GM23338 (cell line): ENCODE measurements around the gene MTHFSD. TPM values are rescaled to one million over a fixed set of nuclear protein-coding genes. Genes with fewer than 3 reads are reported as not detected.

Experiments used
- ATAC-seq: fragments of 200-7000 bp; cut with Tn5 transposase; 3 replicates; pipeline ENCODE4 v1.9.1; 2020
- DNase-seq: peaks from one replicate; pipeline ENCODE4 v3.0.0-alpha.2; 2015; ENCODE audit warnings: low spot score
- H2AFZ ChIP-seq: fragments of 200-600 bp; sonication (generic); 2 replicates; pipeline ENCODE4 v1.8.0; 2016; ENCODE audit warnings: antibody characterized with exemption, mild to moderate bottlenecking, moderate library complexity
- H3F3A ChIP-seq: fragments of 200-600 bp; sonication (generic); replicated peaks from 2 replicates; pipeline ENCODE4 v1.8.0; 2017; ENCODE audit warnings: antibody characterized with exemption, mixed run types, low read depth
- H3K27ac ChIP-seq: fragments of 200-600 bp; sonication (generic); 2 replicates; pipeline ENCODE4 v1.6.1; 2016; ENCODE audit warnings: low read depth
- H3K27me3 ChIP-seq: fragments of 200-600 bp; sonication (generic); 2 replicates; pipeline ENCODE4 v1.8.0; 2016; ENCODE audit warnings: mild to moderate bottlenecking, mixed run types, moderate library complexity; ENCODE audit not compliant: insufficient read depth
- H3K36me3 ChIP-seq: fragments of 200-600 bp; sonication (generic); 2 replicates; pipeline ENCODE4 v1.8.0; 2016; ENCODE audit warnings: mild to moderate bottlenecking; ENCODE audit not compliant: insufficient read depth
- H3K4me1 ChIP-seq: fragments of 200-600 bp; sonication (generic); 2 replicates; pipeline ENCODE4 v1.8.0; 2016; ENCODE audit warnings: mild to moderate bottlenecking, moderate library complexity; ENCODE audit not compliant: insufficient read depth
- H3K4me2 ChIP-seq: fragments of 200-600 bp; sonication (generic); 2 replicates; pipeline ENCODE4 v1.7.1; 2017; ENCODE audit warnings: mixed run types
- H3K4me3 ChIP-seq: fragments of 200-600 bp; sonication (generic); 2 replicates; pipeline ENCODE4 v1.6.1; 2016; ENCODE audit warnings: mixed run types
- H3K79me2 ChIP-seq: fragments of 200-600 bp; sonication (generic); replicated peaks from 2 replicates; pipeline ENCODE4 v1.8.0; 2017; ENCODE audit warnings: mild to moderate bottlenecking; ENCODE audit not compliant: insufficient read depth
- H3K9me2 ChIP-seq: fragments of 200-600 bp; sonication (generic); 2 replicates; pipeline ENCODE4 v1.8.0; 2017; ENCODE audit not compliant: insufficient read depth
- H4K20me1 ChIP-seq: fragments of 200-600 bp; sonication (generic); replicated peaks from 2 replicates; pipeline ENCODE4 v1.8.0; 2017; ENCODE audit warnings: mild to moderate bottlenecking; ENCODE audit not compliant: insufficient read depth
- H3K27ac Mint-ChIP-seq: 2 replicates; pipeline ENCODE4 v1.8.0; 2020; ENCODE audit warnings: inconsistent platforms, mild to moderate bottlenecking, moderate library complexity, mixed read lengths
- H3K27me3 Mint-ChIP-seq: 3 replicates; pipeline ENCODE4 v1.8.0; 2022; ENCODE audit warnings: low read depth, mild to moderate bottlenecking, moderate library complexity, mixed read lengths, inconsistent platforms; ENCODE audit not compliant: insufficient read depth, poor library complexity
- H3K36me3 Mint-ChIP-seq: 3 replicates; pipeline ENCODE4 v1.8.0; 2021; ENCODE audit warnings: low read depth, mild to moderate bottlenecking, inconsistent platforms, moderate library complexity, mixed read lengths
- H3K4me1 Mint-ChIP-seq: 3 replicates; pipeline ENCODE4 v1.8.0; 2020; ENCODE audit warnings: mild to moderate bottlenecking, inconsistent platforms, mixed read lengths
- H3K4me3 Mint-ChIP-seq: 3 replicates; pipeline ENCODE4 v1.8.0; 2021; ENCODE audit warnings: moderate library complexity, mild to moderate bottlenecking, inconsistent platforms, mixed read lengths
- H3K9me3 Mint-ChIP-seq: 3 replicates; pipeline ENCODE4 v1.8.0; 2020; ENCODE audit warnings: moderate library complexity, mild to moderate bottlenecking, inconsistent platforms, mixed read lengths
- EZH2 ChIP-seq: fragments of 200-600 bp; sonication (generic); IDR thresholded peaks from one replicate; pipeline ENCODE4 v1.8.0; 2017; ENCODE audit warnings: antibody characterized with exemption, mild to moderate bottlenecking, low read depth; ENCODE audit not compliant: unreplicated experiment
- EZH2phosphoT487 ChIP-seq: fragments of 200-600 bp; sonication (generic); IDR thresholded peaks from one replicate; pipeline ENCODE4 v1.8.1; 2018; ENCODE audit warnings: antibody characterized with exemption; ENCODE audit not compliant: unreplicated experiment
- JUNB ChIP-seq: IDR thresholded peaks from one replicate; pipeline ENCODE4 v1.6.1; 2016; ENCODE audit warnings: antibody characterized with exemption; ENCODE audit not compliant: unreplicated experiment
- POLR2AphosphoS5 ChIP-seq: IDR thresholded peaks from 2 replicates; pipeline ENCODE4 v1.6.1; 2016; ENCODE audit warnings: antibody characterized with exemption, low read depth
- ZNF114 ChIP-seq: fragments of 250-450 bp; sonication (Bioruptor Pico); IDR thresholded peaks from 2 replicates; pipeline ENCODE4 v1.5.0; 2020; ENCODE audit warnings: mild to moderate bottlenecking, moderate library complexity
- ZNF462 ChIP-seq: fragments of 250-450 bp; sonication (Bioruptor Pico); IDR thresholded peaks from 2 replicates; pipeline ENCODE4 v1.5.0; 2020; ENCODE audit warnings: mild to moderate bottlenecking, moderate library complexity
- polyA plus RNA-seq: library from polyadenylated mRNA; unstranded; fragments of >200 nt; fragmentation: Nextera tagmentation; extraction: Ambion mirVana; gene quantifications from 2 replicates; pipeline ENCODE4 v1.2.1, GENCODE V29; 2016
- total RNA-seq: library from RNA; depleted of rRNA; stranded (reverse); fragments of >200 nt; shearing (Covaris generic); gene quantifications from 2 replicates; pipeline ENCODE4 v1.2.3, GENCODE V29; 2014
- TF ChIP-seq, protein P1 (sequence below): IDR thresholded peaks from 2 replicates; pipeline ENCODE4 v1.6.1; 2016; ENCODE audit warnings: antibody characterized with exemption

Gene MTHFSD
- total and polyA plus RNA-seq, 2 experiments from 2014 or later: 7.2 to 8.1 TPM

GRCh38 chr16:86519007-86519648 is 35.9 kb downstream of the MTHFSD start:
- H3K36me3 ChIP-seq: no peaks in the 10 kb centered on the region
- no peaks in the 10 kb centered on the region; the same call in 1 of the 3 replicates for H3K9me3 Mint-ChIP-seq
- ATAC-seq (no peak), DNase-seq (no peak)
- H2AFZ ChIP-seq: no peak overlapping the region
- H3K79me2 ChIP-seq: no peaks in the 10 kb centered on the region
- no peak overlapping the region for H3K4me3 Mint-ChIP-seq
- H3K4me1 ChIP-seq: peaks cover 14% of the 10 kb centered on the region
- H4K20me1 ChIP-seq: peaks cover 8% of the 10 kb centered on the region
- peaks cover 67% of the 10 kb centered on the region for H3K27me3 Mint-ChIP-seq
- no peak overlapping the region for H3K4me3 ChIP-seq
- H3K27ac ChIP-seq: no peak overlapping the region
- no peak overlapping the region for H3K27ac Mint-ChIP-seq
- peaks cover 10% of the 10 kb centered on the region for H3K4me1 Mint-ChIP-seq
- H3K9me2 ChIP-seq: no peaks in the 10 kb centered on the region
- no peaks in the 10 kb centered on the region for H3F3A ChIP-seq
- peaks cover 57% of the 10 kb centered on the region for H3K27me3 ChIP-seq
- no peak overlapping the region for H3K4me2 ChIP-seq
- no peak for TF ChIP-seq POLR2AphosphoS5
- no peak for TF ChIP-seq JUNB
- TF ChIP-seq, protein P1, sequence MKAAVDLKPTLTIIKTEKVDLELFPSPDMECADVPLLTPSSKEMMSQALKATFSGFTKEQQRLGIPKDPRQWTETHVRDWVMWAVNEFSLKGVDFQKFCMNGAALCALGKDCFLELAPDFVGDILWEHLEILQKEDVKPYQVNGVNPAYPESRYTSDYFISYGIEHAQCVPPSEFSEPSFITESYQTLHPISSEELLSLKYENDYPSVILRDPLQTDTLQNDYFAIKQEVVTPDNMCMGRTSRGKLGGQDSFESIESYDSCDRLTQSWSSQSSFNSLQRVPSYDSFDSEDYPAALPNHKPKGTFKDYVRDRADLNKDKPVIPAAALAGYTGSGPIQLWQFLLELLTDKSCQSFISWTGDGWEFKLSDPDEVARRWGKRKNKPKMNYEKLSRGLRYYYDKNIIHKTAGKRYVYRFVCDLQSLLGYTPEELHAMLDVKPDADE: no peak
- no peaks in the 10 kb centered on the region for H3K36me3 Mint-ChIP-seq

DNA sequence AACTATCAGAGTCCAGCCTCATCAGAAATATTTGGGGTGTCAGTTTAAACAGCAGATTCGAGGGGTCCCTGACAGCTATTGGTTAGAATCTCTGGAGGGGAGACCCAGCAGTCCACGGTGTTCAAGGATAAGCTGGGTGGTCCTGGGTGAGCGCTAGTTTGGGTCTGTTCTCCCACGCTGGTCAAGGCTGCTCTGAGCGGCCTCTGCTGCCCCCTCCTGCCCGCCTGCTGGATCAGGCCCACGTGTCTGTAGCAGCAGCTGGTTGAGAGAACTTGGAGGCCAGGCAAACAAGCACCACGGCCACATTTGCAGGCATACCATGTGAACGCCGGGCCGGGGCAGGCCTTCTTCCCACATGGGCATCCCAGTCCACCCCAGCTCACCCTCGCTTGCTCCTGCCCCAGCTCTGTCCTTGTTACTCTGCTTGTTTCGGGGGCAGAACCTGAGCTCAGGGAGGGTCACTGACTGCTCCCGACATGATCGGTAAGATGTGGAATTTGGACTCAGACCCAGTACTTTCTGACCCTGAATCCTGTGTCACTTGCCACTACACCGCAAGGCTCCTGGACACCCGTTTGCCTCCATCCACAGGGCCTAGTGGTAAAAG is 37.3 kb downstream of the MTHFSD start:
- H3K4me2 ChIP-seq: no peak overlapping the region
- Mint-ChIP-seq H3K27ac (no peak overlapping the region), H3K27me3 (peaks cover 76% of the 10 kb centered on the region), H3K36me3 (no peaks in the 10 kb centered on the region), H3K4me1 (peaks cover 20% of the 10 kb centered on the region), H3K4me3 (no peak overlapping the region), H3K9me3 (no peaks in the 10 kb centered on the region; the same call in 1 of the 3 replicates)
- no peaks in the 10 kb centered on the region for H3K36me3 ChIP-seq
- DNase-seq: peak; percentile 80
- H3K4me3 ChIP-seq: no peak overlapping the region
- H2AFZ ChIP-seq: no peak overlapping the region
- H3K27me3 ChIP-seq: peaks cover 70% of the 10 kb centered on the region
- no peaks in the 10 kb centered on the region for H3K9me2 ChIP-seq
- H3K4me1 ChIP-seq: peaks cover 22% of the 10 kb centered on the region
- ATAC-seq: peak; percentile 63
- H3K79me2 ChIP-seq: no peaks in the 10 kb centered on the region
- peaks cover 11% of the 10 kb centered on the region for H4K20me1 ChIP-seq
- H3F3A ChIP-seq: 0 out of 2 replicates have a peak, but pooled peaks cover 5% of the 10 kb centered on the region
- no peak overlapping the region for H3K27ac ChIP-seq
- TF ChIP-seq ZNF114 (CRISPR knock-in tag) (no peak), ZNF462 (CRISPR knock-in tag) (no peak), EZH2phosphoT487 (no peak), POLR2AphosphoS5 (no peak), EZH2 (peak; percentile 49), JUNB (no peak)
- TF ChIP-seq, protein P1: no peak
